HepG2 (cell line): ENCODE data around the gene ZNF764.

ENCODE experiments used
- MZF1 ChIP-seq: sonication (generic); formaldehyde crosslinking; IDR thresholded peaks from 2 replicates; pipeline ENCODE4 v1.8.1; 2023; ENCODE audit warnings: mild to moderate bottlenecking, missing genetic modification reagents, borderline replicate concordance
- TF ChIP-seq, protein P1 (sequence below): sonication (generic); formaldehyde crosslinking; IDR thresholded peaks from 2 replicates; pipeline ENCODE4 v1.4.0; 2020; ENCODE audit warnings: missing genetic modification reagents, borderline replicate concordance

- TF ChIP-seq, protein P1, sequence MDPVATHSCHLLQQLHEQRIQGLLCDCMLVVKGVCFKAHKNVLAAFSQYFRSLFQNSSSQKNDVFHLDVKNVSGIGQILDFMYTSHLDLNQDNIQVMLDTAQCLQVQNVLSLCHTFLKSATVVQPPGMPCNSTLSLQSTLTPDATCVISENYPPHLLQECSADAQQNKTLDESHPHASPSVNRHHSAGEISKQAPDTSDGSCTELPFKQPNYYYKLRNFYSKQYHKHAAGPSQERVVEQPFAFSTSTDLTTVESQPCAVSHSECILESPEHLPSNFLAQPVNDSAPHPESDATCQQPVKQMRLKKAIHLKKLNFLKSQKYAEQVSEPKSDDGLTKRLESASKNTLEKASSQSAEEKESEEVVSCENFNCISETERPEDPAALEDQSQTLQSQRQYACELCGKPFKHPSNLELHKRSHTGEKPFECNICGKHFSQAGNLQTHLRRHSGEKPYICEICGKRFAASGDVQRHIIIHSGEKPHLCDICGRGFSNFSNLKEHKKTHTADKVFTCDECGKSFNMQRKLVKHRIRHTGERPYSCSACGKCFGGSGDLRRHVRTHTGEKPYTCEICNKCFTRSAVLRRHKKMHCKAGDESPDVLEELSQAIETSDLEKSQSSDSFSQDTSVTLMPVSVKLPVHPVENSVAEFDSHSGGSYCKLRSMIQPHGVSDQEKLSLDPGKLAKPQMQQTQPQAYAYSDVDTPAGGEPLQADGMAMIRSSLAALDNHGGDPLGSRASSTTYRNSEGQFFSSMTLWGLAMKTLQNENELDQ (CRISPR knock-in tag): no peak
- TF ChIP-seq MZF1: no peak
Observed at GRCh38 chr16:30518552-30518951, 39.6 kb downstream of the ZNF764 start.
